Head of caudate nucleus (tissue), 42 donors: Measurements from ENCODE around the gene SIN3A.
"Not testable (repeated sequence)": the region's sequence is repeated elsewhere in the genome, so short reads cannot be mapped to it uniquely, and the experiment has no call there.

Experiments
- DNase-seq, 42 donors: peaks; one replicate each; pipeline versions ENCODE4 v3.0.0 to v3.0.0-alpha.2; 2020 to 2021; ENCODE audit warnings: mixed read lengths in 7 of 42
- intact Hi-C: fragments of 100-400 bp; cut with DNase I; formaldehyde crosslinking; loops from one replicate; pipeline ENCODE4 v1.15.0; 2022

Gene SIN3A

GRCh38 chr15:75452865-75453702 lies 1.6 kb upstream of the SIN3A start:
- peak in 38 of 42 donors; percentile 9 to 52 (median 22) for DNase-seq
- intact Hi-C loops = loop anchor here (10.0 kb wide), 2 partner anchors 122 to 192 kb away; partner anchors contain the start of genes IMP3, PTPN9 and SNX33

GRCh38 chr15:75452364-75452864 lies 924 bp upstream of the SIN3A start:
- intact Hi-C loops = loop anchor here (10.0 kb wide), 2 partner anchors 122 to 192 kb away; partner anchors contain the start of genes IMP3, PTPN9 and SNX33
- DNase-seq = peak; percentile 65 to 93 (median 84)

- intact Hi-C loops = loop anchor here (10.0 kb wide), 2 partner anchors 124 to 194 kb away; partner anchors contain the start of genes IMP3, PTPN9 and SNX33
These were observed 252 bp downstream of the SIN3A start for GRCh38 chr15:75451202-75451673.

GRCh38 chr15:75450307-75451201 lies 936 bp downstream of the SIN3A start:
- DNase-seq = peak; percentile 84 to 97 (median 93)
- intact Hi-C loops = loop anchor here (10.0 kb wide), 2 partner anchors 124 to 194 kb away; partner anchors contain the start of genes IMP3, PTPN9 and SNX33

More at GRCh38 chr15:75451202-75451673, 252 bp downstream of the SIN3A start:
- no peak for DNase-seq

GRCh38 chr15:75449585-75450306 lies 1.7 kb downstream of the SIN3A start:
- DNase-seq = no peak

GRCh38 chr15:75448171-75448570 lies 3.3 kb downstream of the SIN3A start:
- intact Hi-C loops = not testable (repeated sequence)
- DNase-seq = peak in 5 of 42 donors; percentile 4 to 27 (median 15)

More at GRCh38 chr15:75449585-75450306, 1.7 kb downstream of the SIN3A start:
- intact Hi-C loops = loop anchor here (10.0 kb wide), 2 partner anchors 125 to 195 kb away; partner anchors contain the start of genes IMP3, PTPN9 and SNX33

GRCh38 chr15:75446151-75446550 lies 5.3 kb downstream of the SIN3A start:
- intact Hi-C loops = no loop called here
- no peak for DNase-seq

GRCh38 chr15:75445324-75445723 lies 6.2 kb downstream of the SIN3A start:
- intact Hi-C loops, DNase-seq: not testable (repeated sequence)

- DNase-seq, intact Hi-C loops: not testable (repeated sequence)
These were observed 7.5 kb downstream of the SIN3A start for GRCh38 chr15:75443972-75444453.

GRCh38 chr15:75437721-75438120 lies 13.8 kb downstream of the SIN3A start:
- no peak for DNase-seq
- intact Hi-C loops = no loop called here

- no peak for DNase-seq
- intact Hi-C loops = no loop called here
These were observed 14.6 kb downstream of the SIN3A start for GRCh38 chr15:75436881-75437280.

GRCh38 chr15:75431682-75432081 lies 19.8 kb downstream of the SIN3A start:
- intact Hi-C loops = no loop called here
- DNase-seq = no peak

- no peak for DNase-seq
- intact Hi-C loops = no loop called here
These were observed 20.2 kb downstream of the SIN3A start for GRCh38 chr15:75431270-75431669.

- intact Hi-C loops = no loop called here
- DNase-seq = no peak
These were observed 21.2 kb downstream of the SIN3A start for GRCh38 chr15:75430259-75430658.

- no peak for DNase-seq
- intact Hi-C loops = no loop called here
These were observed 23.3 kb downstream of the SIN3A start for GRCh38 chr15:75428152-75428551.

- no peak for DNase-seq
- intact Hi-C loops = no loop called here
These were observed 25.5 kb downstream of the SIN3A start for GRCh38 chr15:75425966-75426500.

- DNase-seq = no peak
- intact Hi-C loops = no loop called here
These were observed 28.9 kb downstream of the SIN3A start for GRCh38 chr15:75422554-75422953.

GRCh38 chr15:75420698-75421097 lies 30.8 kb downstream of the SIN3A start:
- DNase-seq = no peak
- intact Hi-C loops = no loop called here
